Activated CD4-positive, alpha-beta T cell treated with anti-CD3 and anti-CD28 coated beads for 36 hours (primary cell): ENCODE results near the gene LSP1. TPM values are rescaled to one million over a fixed set of nuclear protein-coding genes. Genes with fewer than 3 reads are reported as not detected.

Source experiments
- ATAC-seq: fragments of 200-7000 bp; cut with Tn5 transposase; one replicate; pipeline ENCODE4 v1.10.0; 2021; ENCODE audit warnings: mild to moderate bottlenecking, moderate library complexity
- CTCF ChIA-PET: fragments of 350-600 bp; sonication (Branson Sonifier 250); formaldehyde crosslinking; loops from one replicate; lab custom pipeline; 2021; ENCODE audit warnings: antibody characterized with exemption; lab: Charles Lee
- POLR2A ChIA-PET: fragments of 350-600 bp; sonication (Branson Sonifier 250); formaldehyde crosslinking; loops from one replicate; lab custom pipeline; 2021; ENCODE audit warnings: antibody characterized with exemption, inconsistent platforms; lab: Charles Lee
- DNase-seq: peaks from one replicate; pipeline ENCODE4 v3.0.0-alpha.2; 2020
- H3K27ac Mint-ChIP-seq: one replicate; pipeline ENCODE4 v1.8.0; 2021; ENCODE audit warnings: mixed read lengths
- H3K27me3 Mint-ChIP-seq: one replicate; pipeline ENCODE4 v1.8.0; 2021; ENCODE audit warnings: mixed read lengths
- H3K36me3 Mint-ChIP-seq: one replicate; pipeline ENCODE4 v1.8.0; 2021; ENCODE audit warnings: low read depth, mixed read lengths
- H3K4me1 Mint-ChIP-seq: one replicate; pipeline ENCODE4 v1.8.0; 2021; ENCODE audit warnings: mixed read lengths
- H3K4me3 Mint-ChIP-seq: one replicate; pipeline ENCODE4 v1.8.0; 2021; ENCODE audit warnings: mild to moderate bottlenecking, moderate library complexity, mixed read lengths
- H3K9me3 Mint-ChIP-seq: one replicate; pipeline ENCODE4 v1.8.0; 2021; ENCODE audit warnings: low read depth, mixed read lengths
- intact Hi-C, 2 experiments: fragments of 100-400 bp; cut with DNase I in 1 of 2; cut with micrococcal nuclease in 1 of 2; formaldehyde crosslinking; loops; one replicate each; pipeline versions ENCODE4 v1.14.2 to v1.15.1; 2022 to 2024; cut with DNase I, micrococcal nuclease
- total RNA-seq, 2 experiments: library from RNA; stranded (reverse); gene quantifications; one replicate each; pipeline ENCODE4 v1.2.3, GENCODE V29; 2021

LSP1 gene
- total RNA-seq, 2 experiments from 2014 or later = 193 to 227 TPM

DNA sequence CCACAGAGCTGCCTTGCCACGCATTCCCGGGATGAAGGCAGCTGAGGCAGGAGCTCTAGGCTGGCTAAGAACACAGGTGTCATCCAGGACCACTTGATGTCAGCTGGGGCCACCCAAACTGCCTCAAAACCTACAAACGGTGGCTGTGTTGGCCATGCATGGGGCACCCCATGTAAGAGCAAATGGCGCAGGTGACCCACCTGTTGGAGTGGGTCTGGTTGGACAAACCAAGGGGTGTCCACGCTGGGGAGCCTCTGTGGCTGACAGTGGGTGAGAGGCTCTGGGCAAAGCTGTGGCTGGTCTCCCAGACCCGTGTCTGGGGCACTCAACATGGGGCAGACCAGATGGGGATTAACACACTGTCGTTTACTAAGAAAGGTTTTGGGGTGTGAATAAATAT lies 37.1 kb upstream of the LSP1 start:
- ATAC-seq (no peak), DNase-seq (no peak)
- ChIA-PET CTCF (interaction anchor here (0.8 kb wide), 2 partner anchors 122 to 163 kb away, joined by 3 to 4 read pairs; no protein-coding TSS in a partner anchor), POLR2A (no interaction called here)
- peaks cover 2% of the 10 kb centered on the region for H3K9me3 Mint-ChIP-seq
- intact Hi-C loops = no loop called here
- H3K36me3 Mint-ChIP-seq = no peaks in the 10 kb centered on the region
- H3K27ac Mint-ChIP-seq = no peak overlapping the region
- no peaks in the 10 kb centered on the region for H3K4me1 Mint-ChIP-seq
- no peak overlapping the region for H3K4me3 Mint-ChIP-seq
- no peaks in the 10 kb centered on the region for H3K27me3 Mint-ChIP-seq

DNA sequence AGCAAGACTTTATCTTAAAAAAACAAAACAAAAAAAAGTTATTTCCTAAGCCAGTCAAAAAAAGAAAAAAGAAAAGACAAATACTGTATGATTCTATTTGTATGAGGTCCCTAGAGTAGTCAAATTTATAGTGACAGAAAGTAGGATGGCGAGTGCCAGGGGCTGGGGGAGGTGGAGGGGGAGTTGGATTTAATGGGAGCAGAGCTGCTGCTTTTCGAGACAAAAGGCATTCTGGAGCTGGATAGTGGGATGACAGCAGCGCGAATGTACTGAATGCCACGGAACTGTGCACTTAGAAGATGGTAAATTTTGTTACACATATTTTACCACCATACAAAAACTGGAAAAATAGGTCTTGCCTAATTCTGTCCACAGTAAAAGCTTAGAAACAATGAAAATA lies 35.9 kb upstream of the LSP1 start:
- no peaks in the 10 kb centered on the region for H3K36me3 Mint-ChIP-seq
- no peak overlapping the region for H3K4me3 Mint-ChIP-seq
- DNase-seq (no peak), ATAC-seq (no peak)
- intact Hi-C loops = no loop called here
- H3K27me3 Mint-ChIP-seq = no peaks in the 10 kb centered on the region
- no peak overlapping the region for H3K27ac Mint-ChIP-seq
- POLR2A ChIA-PET = no interaction called here
- no peaks in the 10 kb centered on the region for H3K4me1 Mint-ChIP-seq
- CTCF ChIA-PET = no interaction called here
- peaks cover 2% of the 10 kb centered on the region for H3K9me3 Mint-ChIP-seq

DNA sequence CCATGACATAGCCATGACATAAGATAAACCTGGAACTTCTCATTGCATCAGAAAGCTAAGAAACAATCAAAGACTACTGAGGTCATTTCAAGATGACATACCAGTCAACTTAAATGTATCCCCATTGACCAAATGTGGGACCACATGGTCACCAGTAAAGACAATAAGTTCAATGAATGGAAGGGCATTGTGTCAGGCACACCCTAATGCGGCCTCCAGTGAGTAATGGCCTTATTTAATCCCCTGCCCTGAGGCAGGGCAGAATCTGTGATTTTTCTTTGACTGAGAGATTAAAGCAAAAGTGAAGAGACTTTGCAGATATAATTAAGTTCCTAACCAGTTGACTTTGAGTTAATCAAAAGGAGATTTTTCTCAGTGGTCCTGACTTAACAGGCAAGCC lies 35.4 kb upstream of the LSP1 start:
- Mint-ChIP-seq H3K4me3 (no peak overlapping the region), H3K4me1 (no peaks in the 10 kb centered on the region), H3K36me3 (no peaks in the 10 kb centered on the region), H3K9me3 (peaks cover 2% of the 10 kb centered on the region), H3K27ac (no peak overlapping the region), H3K27me3 (no peaks in the 10 kb centered on the region)
- intact Hi-C loops = no loop called here
- ChIA-PET CTCF (interaction anchor here (0.7 to 1.2 kb wide), 2 partner anchors 12 to 123 kb away, joined by 3 read pairs; no protein-coding TSS in a partner anchor), POLR2A (no interaction called here)
- DNase-seq (no peak), ATAC-seq (no peak)

DNA sequence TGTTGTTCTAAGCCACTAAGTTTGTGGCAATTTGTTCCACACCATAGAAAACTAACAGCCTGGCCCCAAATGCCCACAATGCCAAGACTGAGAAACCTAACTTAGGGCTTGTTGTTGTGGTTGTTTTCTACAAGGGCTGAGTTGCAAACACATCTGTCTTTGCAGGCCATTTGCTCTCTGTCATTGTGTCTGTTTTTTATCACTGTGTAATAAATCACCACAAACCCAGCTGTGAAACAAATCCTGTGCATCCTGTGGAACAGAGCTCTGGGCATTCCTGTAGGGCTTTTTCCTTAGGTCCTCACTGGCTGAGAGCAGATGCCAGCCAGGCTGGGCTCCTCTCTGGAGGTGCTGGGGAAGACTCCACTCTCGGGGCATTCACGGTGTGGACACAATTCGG lies 33.8 kb upstream of the LSP1 start:
- ChIA-PET CTCF (interaction anchor here (0.6 kb wide), 1 partner anchor 264 kb away, joined by 3 read pairs; no protein-coding TSS in a partner anchor), POLR2A (no interaction called here)
- Mint-ChIP-seq H3K36me3 (no peaks in the 10 kb centered on the region), H3K27ac (no peak overlapping the region), H3K9me3 (peaks cover 2% of the 10 kb centered on the region), H3K4me3 (no peak overlapping the region), H3K4me1 (no peaks in the 10 kb centered on the region), H3K27me3 (no peaks in the 10 kb centered on the region)
- intact Hi-C loops = no loop called here
- no peak for ATAC-seq
- no peak for DNase-seq

DNA sequence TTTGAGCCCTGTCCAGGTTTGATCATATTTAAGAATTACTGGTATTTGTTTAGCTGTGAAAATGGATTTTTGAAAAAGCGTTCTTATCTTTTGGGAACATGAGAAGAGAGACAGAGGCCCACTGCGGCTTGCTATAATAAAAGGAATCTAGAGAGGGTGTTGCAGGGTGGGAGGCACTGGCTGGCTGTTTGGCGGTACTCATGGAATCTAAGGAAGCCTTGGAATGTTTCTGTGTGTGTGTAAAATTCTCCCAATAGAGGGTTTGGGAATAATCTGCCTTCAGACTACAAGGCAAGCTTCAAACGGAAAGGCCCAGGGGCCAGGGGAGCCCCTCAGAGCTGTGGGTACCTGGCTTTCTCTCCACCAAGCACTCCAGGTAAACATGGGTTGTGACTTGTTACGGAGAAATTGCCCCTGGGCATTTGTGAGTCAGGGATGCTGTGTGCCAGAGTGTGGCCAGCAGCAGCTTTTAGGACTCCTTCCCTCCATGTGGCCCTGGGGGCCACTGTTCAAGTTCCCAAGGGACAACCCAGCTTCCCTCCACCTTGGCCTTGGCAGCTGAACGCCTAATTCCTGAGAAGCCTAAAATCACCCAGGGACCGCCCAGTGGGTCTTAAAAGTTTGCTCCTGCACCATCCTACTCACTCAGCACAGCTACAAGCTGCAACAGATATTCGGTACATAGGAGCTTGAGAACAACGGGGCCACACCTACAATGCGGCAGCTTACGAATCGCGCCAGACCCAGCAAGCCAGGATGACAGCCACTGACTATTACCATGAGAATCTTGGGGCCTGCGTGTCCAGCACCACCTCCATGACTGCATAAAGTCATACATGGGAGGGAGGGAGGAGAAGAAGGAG lies 32.2 kb upstream of the LSP1 start:
- ChIA-PET POLR2A (no interaction called here), CTCF (interaction anchor here (0.6 to 1.5 kb wide), 4 partner anchors 11 to 331 kb away, joined by 3 to 4 read pairs (median 4); no protein-coding TSS in a partner anchor)
- Mint-ChIP-seq H3K27me3 (no peaks in the 10 kb centered on the region), H3K4me1 (no peaks in the 10 kb centered on the region), H3K27ac (no peak overlapping the region), H3K36me3 (no peaks in the 10 kb centered on the region), H3K4me3 (no peak overlapping the region), H3K9me3 (peaks cover 2% of the 10 kb centered on the region)
- DNase-seq (no peak), ATAC-seq (no peak)
- intact Hi-C loops = no loop called here

DNA sequence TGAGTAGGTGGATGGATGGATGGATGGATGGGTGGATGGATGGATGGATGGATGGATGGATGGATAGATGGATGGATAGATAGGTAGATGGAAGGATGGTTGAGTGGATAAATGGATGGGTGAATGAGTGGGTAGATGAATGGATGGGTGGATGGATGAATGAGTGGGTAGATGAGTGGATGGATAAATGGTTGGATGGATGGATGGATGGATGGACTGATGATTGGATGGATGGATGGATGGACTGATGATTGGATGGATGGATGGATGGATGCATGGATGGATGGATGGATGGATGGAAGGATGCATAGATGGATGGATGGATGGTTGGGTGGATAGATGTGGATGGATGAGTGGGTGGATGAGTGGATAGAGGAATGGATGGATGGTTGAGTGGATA lies 31.3 kb upstream of the LSP1 start:
- ATAC-seq = no peak
- Mint-ChIP-seq H3K36me3 (no peaks in the 10 kb centered on the region), H3K27me3 (no peaks in the 10 kb centered on the region), H3K27ac (no peak overlapping the region), H3K9me3 (peaks cover 2% of the 10 kb centered on the region), H3K4me3 (no peak overlapping the region), H3K4me1 (no peaks in the 10 kb centered on the region)
- no peak for DNase-seq
- intact Hi-C loops = no loop called here
- POLR2A ChIA-PET = no interaction called here
- CTCF ChIA-PET = interaction anchor here (1.2 to 5.0 kb wide), 4 partner anchors 10 to 169 kb away, joined by 3 to 26 read pairs (median 4); no protein-coding TSS in a partner anchor

DNA sequence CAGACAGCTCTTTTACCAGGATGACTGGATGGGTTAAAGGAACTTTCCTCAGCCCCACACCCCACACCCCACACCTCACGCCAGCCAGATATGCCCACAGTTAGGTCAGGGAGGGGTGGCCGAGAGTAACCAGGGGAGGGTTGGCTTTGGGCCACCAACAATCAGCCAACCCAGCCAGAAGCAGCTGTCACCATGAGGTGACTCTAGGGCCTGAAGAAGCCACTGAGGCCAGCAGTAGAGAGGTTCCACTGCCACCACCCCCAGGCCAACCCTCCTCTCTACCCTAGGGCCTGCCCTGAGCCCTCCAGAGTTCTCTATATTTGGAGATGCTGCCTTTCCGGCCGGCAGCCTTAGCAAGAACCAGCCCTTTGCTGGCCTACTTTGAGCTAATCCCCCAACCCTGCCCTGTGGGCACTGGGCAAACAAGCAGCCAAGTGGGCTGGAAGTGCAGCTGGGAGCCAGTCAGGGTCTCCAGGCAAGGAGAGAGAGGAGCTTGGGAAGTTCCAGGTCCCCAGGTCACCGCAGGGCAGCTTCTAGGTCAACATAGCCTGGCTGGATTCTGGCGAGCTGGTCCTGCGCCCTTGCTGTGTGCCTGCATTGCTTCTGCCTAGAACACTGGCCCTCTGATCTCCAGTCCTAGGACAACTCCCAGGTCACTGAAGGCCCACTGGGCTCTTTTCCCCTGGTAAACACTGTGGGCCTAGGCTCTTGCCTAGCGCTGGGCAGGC lies 30.1 kb upstream of the LSP1 start:
- Mint-ChIP-seq H3K4me3 (no peak overlapping the region), H3K27me3 (no peaks in the 10 kb centered on the region), H3K36me3 (no peaks in the 10 kb centered on the region), H3K9me3 (peaks cover 2% of the 10 kb centered on the region), H3K4me1 (no peaks in the 10 kb centered on the region), H3K27ac (no peak overlapping the region)
- intact Hi-C loops = no loop called here
- CTCF ChIA-PET = interaction anchor here (0.6 to 5.0 kb wide), 4 partner anchors 9 to 179 kb away, joined by 3 to 26 read pairs (median 4); no protein-coding TSS in a partner anchor
- no peak for DNase-seq
- POLR2A ChIA-PET = no interaction called here
- ATAC-seq = no peak

DNA sequence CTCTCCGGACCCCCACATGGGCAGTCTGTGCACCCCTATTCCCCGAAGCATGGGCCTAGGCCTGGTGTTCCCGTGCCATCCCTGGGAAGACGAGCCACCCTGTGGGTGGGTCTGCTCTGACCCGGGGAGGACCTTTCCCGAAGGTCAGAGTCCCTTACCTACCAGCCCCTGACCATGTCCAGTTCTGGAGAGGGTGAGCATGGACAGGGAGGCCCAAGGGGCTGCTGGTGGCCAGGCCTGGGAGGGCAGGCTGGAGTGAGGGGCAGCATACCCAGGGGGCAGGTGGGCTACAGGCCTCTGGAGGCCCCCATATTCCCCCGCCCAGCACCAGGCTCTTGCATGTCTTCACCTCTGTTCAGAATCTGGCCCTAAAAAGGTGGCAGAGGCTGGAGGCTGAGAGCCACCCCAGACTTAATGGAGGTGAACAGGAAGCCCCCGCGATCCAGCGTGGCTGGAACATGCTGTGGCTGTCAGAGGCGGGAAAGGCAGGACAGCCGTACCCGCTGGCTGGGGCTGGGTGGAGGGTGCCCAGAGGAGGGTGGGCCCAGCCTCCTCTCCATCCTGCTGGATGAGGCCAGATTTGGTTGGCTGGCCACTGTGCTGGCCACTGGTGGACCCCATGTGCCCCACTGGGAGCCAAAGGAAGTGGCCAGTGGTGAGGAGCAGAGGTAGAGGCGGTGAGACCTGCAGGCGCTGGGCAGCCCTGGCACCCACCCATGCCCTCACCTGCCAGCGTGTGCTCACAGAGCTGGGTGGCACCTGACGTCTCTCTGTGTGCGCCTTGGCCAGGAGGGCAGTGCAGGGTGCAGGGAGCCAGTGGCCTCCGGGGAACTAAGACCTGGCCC lies 29.3 kb upstream of the LSP1 start:
- DNase-seq (no peak), ATAC-seq (no peak)
- H3K9me3 Mint-ChIP-seq = peaks cover 2% of the 10 kb centered on the region
- no peaks in the 10 kb centered on the region for H3K36me3 Mint-ChIP-seq
- H3K4me1 Mint-ChIP-seq = no peaks in the 10 kb centered on the region
- intact Hi-C loops = no loop called here
- ChIA-PET CTCF (interaction anchor here (0.6 to 5.0 kb wide), 4 partner anchors 25 to 330 kb away, joined by 3 to 26 read pairs (median 4); no protein-coding TSS in a partner anchor), POLR2A (no interaction called here)
- H3K27ac Mint-ChIP-seq = no peak overlapping the region
- no peaks in the 10 kb centered on the region for H3K27me3 Mint-ChIP-seq
- H3K4me3 Mint-ChIP-seq = no peak overlapping the region

DNA sequence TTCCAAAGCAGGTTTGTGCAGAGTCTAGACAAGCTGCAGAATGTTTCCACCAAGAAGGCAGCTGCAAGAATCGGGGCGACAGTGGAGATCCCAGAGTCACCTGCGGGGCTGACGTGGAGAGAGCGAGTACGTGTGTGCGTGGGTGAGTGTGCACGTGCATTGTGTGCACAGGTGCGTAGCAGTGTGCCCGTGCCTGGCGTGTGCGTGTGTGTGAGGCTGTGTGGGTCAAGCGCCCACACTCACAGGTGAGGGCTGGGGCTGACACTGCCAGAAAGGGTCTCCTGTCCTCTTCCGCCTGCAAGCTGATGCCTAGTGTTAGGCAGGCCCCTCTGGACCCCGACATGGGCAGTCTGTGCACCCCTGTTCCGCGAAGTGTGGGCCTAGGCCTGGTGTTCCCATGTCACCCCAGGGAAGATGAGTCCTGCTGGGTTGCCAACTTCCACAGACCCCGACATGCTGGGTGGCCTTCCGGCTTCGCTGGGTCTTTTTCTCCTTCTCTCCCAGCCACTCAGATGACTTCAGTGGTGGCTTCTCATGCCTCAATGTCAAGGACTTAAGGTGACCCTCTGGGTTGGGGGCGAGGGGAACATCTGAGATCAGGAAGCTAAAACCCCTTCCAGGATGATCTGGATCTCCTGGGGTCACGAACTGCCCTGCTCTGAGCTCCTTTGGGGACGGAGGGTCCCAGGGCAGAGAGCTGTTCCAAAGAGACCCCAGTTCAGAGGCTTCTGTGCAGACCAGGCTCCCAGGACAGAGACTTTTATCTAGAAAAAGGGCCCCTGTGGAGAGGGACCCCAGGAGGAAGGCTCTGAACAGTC lies 28.5 kb upstream of the LSP1 start:
- intact Hi-C loops = no loop called here
- no peaks in the 10 kb centered on the region for H3K36me3 Mint-ChIP-seq
- ChIA-PET POLR2A (no interaction called here), CTCF (interaction anchor here (5.0 kb wide), 1 partner anchor 131 kb away, joined by 26 read pairs; no protein-coding TSS in a partner anchor)
- no peaks in the 10 kb centered on the region for H3K9me3 Mint-ChIP-seq
- H3K4me1 Mint-ChIP-seq = no peaks in the 10 kb centered on the region
- no peak for DNase-seq
- ATAC-seq = no peak
- no peak overlapping the region for H3K4me3 Mint-ChIP-seq
- no peaks in the 10 kb centered on the region for H3K27me3 Mint-ChIP-seq
- H3K27ac Mint-ChIP-seq = no peak overlapping the region

DNA sequence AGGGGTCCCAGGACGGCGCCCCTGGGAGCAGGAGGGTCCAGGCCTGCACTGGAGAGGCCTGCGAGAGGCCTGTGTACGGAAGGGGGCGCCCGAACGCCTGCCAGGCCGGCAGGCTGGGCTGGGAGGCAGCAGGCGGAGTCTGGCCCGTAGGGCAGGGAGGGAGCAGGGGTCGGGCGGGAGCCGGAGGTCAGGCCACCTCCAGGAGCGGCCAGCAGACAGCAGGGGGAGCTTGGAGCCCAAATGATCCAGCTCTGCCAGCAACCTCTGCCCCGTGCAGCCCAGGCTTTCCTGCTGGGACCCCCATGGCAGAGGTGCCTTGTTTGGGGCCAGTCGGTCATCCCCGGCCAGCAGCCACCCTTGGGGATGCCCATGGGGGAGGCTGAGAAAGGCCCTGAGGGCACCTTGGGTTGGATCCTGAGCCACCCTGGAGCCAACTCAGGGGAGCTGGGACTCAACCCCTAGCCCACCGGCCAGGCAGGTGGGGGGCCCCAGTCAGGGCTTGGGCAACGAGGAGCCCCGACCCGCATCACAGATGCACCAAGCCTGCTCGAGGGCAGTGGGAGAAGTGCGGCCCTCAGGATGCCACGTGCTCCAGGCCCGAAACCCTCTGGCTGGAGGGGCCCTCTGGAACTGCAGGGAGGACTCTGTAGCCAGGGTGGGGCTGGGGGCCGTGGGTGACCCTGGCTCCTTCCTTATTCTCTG lies 27.7 kb upstream of the LSP1 start:
- H3K36me3 Mint-ChIP-seq = no peaks in the 10 kb centered on the region
- ATAC-seq (peak; percentile 49), DNase-seq (peak; percentile 46)
- H3K4me3 Mint-ChIP-seq = no peak overlapping the region
- POLR2A ChIA-PET = no interaction called here
- no peaks in the 10 kb centered on the region for H3K9me3 Mint-ChIP-seq
- no peaks in the 10 kb centered on the region for H3K4me1 Mint-ChIP-seq
- H3K27ac Mint-ChIP-seq = no peak overlapping the region
- H3K27me3 Mint-ChIP-seq = no peaks in the 10 kb centered on the region
- CTCF ChIA-PET = interaction anchor here (5.0 kb wide), 1 partner anchor 132 kb away, joined by 26 read pairs; no protein-coding TSS in a partner anchor
- intact Hi-C loops = no loop called here
